SH-SY5Y (cell line): ENCODE measurements around the gene TASL.

Source experiments
- GATA2 ChIP-seq: IDR thresholded peaks from 2 replicates; pipeline ENCODE4 v1.6.1; 2011; ENCODE audit warnings: mild to moderate bottlenecking, low read depth, low read length
- GATA3 ChIP-seq: IDR thresholded peaks from 2 replicates; pipeline ENCODE4 v1.6.1; 2011; ENCODE audit warnings: low read depth, mild to moderate bottlenecking, low read length, moderate library complexity

The TASL gene

GRCh38 chrX:30589146-30589888 is 11.8 kb upstream of the TASL start:
- TF ChIP-seq GATA3 (no peak), GATA2 (no peak)

- TF ChIP-seq GATA3 (no peak), GATA2 (no peak)
Measured at GRCh38 chrX:30586516-30586915, 8.9 kb upstream of the TASL start.

- TF ChIP-seq GATA2 (no peak), GATA3 (no peak)
Measured at GRCh38 chrX:30582664-30583063, 5.1 kb upstream of the TASL start.

GRCh38 chrX:30580641-30581040 is 3.1 kb upstream of the TASL start:
- TF ChIP-seq GATA2, result no peak
- no peak for TF ChIP-seq GATA3

DNA sequence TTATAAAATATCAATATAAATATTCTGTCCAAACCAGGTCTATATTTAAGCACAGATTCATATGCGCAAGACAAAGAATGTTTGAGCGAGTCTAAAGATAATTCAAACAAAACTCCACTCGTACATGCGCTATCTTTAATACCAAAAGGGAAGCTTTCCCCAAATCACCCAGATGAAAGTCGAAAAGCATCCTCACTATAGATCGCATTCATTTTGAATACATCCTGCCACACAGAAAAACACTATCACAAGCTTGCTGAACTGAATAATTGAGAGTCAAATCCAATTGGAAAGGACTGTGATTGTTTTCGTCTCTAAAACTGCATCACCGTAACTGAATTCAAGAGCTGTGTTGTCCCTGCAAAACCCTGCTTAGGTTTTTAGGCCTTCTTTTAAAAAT is 685 bp downstream of the TASL start:
- no peak for TF ChIP-seq GATA3
- TF ChIP-seq GATA2, result no peak

DNA sequence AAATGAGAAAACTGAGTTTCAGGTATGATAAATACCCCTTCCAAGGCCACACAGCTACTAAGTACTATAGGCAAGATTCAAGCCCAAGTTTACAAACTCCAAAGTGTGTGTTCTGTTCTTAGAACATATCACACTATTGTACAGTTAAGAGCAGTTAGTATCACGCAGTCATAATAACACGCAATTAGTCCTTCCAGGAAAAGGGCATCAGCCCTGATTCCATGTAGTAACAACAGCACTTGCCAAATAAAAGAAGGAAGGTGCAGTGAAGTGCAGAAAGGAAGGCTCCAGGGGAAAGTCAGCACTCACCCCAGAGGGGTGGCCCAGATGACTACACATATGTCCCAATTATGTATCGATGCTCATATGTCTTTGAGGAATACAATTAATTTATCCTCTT is 4.4 kb downstream of the TASL start:
- no peak for TF ChIP-seq GATA2
- TF ChIP-seq GATA3, result no peak

GRCh38 chrX:30572678-30573077 is 4.9 kb downstream of the TASL start:
- no peak for TF ChIP-seq GATA2
- TF ChIP-seq GATA3, result no peak

DNA sequence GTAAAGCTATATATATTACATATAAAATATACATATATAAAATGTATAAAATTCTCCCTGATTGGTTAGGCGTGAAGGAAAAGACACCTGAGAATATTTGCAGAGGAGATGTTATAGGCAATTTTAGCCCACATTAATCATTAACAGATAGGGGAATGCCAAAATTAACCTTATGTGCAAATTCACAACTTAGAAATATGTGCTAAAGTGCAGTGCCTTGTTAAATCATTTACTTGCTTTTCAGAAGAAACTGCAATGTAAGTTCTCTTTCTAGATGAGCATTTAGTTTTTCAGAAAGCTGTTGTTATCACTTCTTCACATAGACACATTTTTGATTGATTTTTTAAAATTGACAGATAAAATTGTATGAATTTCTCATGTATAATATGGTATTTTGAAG is 5.6 kb downstream of the TASL start:
- TF ChIP-seq GATA2, result no peak
- no peak for TF ChIP-seq GATA3

DNA sequence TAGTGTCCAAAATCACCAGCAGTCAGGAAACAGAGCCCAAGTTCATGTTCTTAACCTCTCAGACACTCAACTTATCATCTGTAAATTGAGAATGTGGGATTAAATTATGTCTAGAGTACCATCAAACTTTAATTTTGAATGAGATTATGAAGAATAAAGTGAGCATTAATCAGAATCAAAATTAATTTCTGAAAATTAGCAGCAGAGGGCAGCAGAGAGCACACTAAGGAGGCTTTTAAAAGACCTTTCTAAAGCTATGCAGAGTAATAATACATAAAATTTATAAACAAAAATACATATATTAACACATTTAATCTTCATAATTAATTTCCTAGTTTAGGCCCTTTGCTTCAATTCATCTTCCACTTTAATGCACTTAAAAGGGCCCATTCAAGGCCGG is 7.1 kb downstream of the TASL start:
- TF ChIP-seq GATA2, result no peak
- TF ChIP-seq GATA3, result no peak

GRCh38 chrX:30568136-30568535 is 9.4 kb downstream of the TASL start:
- TF ChIP-seq GATA2 (no peak), GATA3 (no peak)

DNA sequence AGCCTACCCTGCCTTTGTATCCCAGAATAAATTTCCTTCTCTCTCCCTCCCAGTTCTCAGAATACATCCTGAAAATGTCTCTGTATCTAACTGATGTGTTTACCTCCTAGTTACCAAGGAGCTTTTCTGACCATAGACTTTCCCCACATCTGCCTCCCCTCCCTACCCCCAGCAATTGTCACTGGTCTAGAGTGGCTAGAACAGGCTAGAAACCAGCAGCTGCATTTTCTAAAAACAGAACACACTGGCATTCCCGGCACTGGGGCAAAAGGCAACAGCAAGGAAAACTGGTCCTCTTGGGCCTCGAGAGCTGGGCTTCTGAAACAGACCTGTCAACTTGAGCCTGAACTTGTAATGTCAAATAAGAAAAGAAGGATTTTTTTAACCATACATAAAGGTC is 16.4 kb downstream of the TASL start:
- no peak for TF ChIP-seq GATA3
- no peak for TF ChIP-seq GATA2

GRCh38 chrX:30538271-30538670 is 39.3 kb downstream of the TASL start:
- TF ChIP-seq GATA2 (no peak), GATA3 (no peak)

GRCh38 chrX:30533835-30534234 is 43.7 kb downstream of the TASL start:
- TF ChIP-seq GATA2 (no peak), GATA3 (no peak)

GRCh38 chrX:30533266-30533665 is 44.3 kb downstream of the TASL start:
- TF ChIP-seq GATA3 (no peak), GATA2 (no peak)

GRCh38 chrX:30530606-30531005 is 47.0 kb downstream of the TASL start:
- TF ChIP-seq GATA2 (no peak), GATA3 (no peak)

GRCh38 chrX:30525732-30526131 is 51.8 kb downstream of the TASL start:
- TF ChIP-seq GATA2, result no peak
- no peak for TF ChIP-seq GATA3
